GM21360 (cell line): ENCODE results near the gene FAM107A.

Experiments used
- ATAC-seq: cut with Tn5 transposase; IDR thresholded peaks from one replicate; pipeline ENCODE4 v1.9.1; 2021; ENCODE audit warnings: mild to moderate bottlenecking, moderate library complexity; ENCODE audit not compliant: unreplicated experiment

FAM107A gene

DNA sequence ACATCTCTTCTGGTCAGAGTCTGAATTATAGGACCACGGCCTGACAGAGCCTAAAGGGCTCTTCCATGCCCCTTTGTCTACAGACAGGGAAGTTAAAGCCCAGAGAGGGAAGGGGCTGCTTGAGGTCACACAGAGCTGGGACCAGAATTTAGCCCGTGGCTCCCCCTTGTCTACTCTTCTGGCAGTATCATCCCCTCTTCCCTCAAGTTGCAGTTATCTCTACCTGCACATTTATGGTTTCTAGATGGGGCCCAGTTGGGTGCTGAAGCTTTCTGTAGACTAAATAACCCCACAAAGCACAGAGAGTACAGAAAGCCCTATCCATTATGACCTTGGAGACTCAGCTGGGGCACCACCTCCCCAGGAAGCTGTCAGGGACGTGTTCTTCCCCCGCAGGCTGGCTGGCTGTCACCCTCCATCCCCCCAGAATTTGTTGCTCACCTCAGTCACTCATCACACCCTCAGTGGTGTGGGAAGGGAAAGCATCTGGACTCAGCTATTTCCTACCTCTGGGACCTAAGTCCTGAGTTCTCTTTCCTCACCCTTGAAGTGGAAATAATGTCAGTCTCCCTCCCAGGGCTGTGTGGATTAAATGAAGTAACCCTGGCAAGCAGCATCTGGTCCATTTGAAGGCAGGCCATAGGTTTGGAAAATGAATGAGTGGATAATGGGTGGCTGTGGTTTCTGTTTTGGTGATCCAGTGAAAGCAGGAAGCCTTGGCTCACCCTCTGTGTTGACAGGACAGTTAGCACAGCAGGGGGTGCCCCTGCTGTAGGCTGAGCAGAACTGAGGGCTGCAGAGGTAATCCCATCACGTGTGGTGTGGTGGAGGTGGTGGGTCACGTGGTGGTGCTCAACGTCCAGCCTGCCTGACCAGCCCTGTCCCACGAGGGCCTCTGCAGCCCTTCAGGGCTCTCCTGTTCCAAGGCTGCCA lies 56.5 kb downstream of the FAM107A start:
- ATAC-seq, result no peak

DNA sequence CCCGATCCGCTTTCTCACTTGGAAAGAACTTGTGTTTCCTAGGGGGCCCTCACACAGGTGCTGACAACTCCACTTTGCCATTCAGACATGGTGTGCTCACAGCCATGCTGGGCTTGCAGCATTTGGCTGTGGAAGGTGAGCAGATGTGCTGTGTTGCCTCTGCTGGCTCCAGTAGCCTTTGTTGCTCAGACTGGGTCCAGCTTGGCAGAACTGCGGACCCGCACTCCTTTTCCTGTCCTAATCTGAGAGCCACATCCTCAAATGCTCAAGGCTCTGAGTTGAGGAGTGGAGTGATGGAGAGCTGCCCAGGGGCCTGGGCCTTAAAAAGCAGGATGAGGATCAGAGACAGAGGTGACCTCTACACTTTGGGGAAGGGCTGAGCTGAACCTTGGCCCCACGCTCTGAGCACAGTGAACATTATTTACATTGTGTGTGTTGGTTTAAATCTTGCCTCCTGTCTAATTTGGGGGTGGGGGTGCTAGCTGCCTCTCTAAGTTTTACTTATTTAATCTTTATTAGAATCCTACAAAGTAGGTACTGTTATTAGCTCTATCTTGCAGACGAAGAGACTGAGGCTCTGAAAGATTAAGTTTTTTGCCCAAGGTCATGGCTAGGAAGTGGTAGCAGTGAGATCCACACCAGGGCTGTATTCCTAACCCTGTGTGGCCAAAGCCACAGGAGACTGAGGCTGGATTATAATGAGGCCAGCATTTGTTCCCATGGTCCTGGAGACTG lies 57.4 kb downstream of the FAM107A start:
- no peak for ATAC-seq

DNA sequence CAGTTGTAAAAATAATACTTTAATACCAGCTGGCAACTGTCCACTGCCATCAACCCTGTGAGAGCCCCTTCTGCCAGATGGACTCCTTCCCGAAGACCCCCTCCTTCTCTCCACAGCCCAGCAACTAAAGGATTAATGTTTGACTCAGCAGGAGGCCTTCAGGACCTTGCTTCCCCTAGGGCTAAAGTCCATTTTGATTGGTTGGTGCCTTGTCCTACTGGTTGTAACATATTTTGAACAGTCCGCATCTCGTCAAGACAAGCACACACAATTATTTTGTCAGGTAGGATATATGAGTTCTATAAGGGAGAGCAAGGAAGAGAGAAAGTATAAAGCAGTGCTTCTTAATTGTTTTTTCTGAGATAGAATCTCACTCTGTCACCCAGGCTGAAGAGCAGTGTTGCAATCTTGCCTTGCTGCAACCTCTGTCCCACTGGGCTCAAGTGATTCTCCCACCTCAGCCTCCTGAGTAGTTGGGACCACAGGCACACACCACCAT lies 58.9 kb downstream of the FAM107A start:
- ATAC-seq, result no peak

DNA sequence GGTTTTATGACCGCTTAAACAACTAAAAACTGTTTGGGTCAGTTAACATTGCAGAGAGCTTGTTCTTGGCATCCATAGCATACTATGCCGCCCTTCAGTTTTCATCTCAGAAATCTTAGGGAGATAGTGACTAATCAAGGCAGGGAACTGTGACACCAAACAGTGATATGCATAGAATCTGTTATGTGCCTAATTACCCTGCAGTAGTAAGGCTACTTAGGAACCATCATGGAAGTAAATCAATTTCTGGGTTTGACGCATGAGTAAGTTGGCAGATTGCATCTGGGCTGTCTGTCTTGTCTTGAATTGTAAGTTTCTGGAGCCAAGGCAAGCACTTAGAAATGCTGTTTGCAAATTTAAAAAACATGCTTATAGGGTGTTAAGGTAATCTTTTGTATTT lies 62.8 kb downstream of the FAM107A start:
- no peak for ATAC-seq
